Jurkat, Clone E6-1 (cell line): ENCODE results near the gene MON1A.

Experiments
- DNase-seq: peaks from one replicate; pipeline ENCODE4 v3.0.0-alpha.2; 2011; ENCODE audit warnings: low read depth, low spot score
- H3K4me3 ChIP-seq: 2 replicates; pipeline ENCODE4 v1.5.1; 2011; ENCODE audit warnings: mild to moderate bottlenecking, low read length, control low read depth, moderate library complexity

MON1A gene

DNA sequence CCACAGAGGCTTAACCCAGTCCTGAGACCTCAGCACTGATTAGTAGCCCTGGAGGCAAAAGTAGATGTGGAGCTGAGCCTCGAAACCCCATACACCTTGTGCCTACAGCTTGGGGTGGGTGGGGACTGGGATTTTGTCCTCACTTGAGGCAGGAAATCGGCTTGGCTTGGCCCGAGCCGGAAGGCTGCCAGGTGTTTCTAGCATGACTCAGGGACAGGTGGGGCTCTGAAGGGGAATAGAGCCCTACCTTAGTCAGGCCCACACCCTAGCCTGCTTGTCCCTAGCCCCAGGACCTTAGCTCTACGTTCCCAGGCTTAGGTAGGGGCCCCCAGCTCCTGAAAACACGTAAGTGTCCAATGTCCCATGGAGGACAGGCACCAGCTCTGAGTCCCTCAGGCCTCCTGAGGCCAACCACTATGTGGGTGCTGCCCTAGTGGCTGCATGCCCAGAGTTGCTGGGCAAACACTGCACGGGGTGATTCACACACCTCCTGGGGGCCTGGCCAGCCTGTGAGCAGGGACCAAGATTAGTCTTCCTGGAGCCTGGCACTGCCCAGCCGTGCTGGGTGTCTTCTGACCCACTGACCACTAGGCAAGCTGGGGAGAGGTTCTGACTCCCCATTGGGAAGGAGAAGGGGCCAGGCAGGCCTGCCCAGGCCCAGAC, 29.0 kb downstream of the MON1A start:
- no peak overlapping the region for H3K4me3 ChIP-seq
- DNase-seq, result no peak

DNA sequence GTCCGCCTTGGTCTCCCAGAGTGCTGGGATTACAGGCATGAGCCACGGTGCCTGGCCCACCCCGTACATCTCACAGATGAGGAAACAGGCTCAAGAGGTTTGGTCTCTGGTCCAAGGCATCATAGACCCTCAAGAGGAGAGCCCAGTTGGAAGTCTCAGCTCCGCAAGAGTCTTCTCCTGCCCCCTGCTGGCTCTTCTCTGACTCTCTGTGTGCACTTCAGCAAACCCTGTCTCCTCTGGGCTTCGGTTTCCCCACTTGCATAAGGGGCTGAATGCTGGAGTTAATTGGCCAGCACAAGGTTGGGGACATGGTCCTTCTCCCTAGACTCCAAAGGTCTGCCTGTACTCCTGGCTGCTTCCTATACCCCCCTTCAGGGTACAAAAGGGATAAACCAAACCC, 29.8 kb downstream of the MON1A start:
- DNase-seq, result no peak
- H3K4me3 ChIP-seq, result no peak overlapping the region

DNA sequence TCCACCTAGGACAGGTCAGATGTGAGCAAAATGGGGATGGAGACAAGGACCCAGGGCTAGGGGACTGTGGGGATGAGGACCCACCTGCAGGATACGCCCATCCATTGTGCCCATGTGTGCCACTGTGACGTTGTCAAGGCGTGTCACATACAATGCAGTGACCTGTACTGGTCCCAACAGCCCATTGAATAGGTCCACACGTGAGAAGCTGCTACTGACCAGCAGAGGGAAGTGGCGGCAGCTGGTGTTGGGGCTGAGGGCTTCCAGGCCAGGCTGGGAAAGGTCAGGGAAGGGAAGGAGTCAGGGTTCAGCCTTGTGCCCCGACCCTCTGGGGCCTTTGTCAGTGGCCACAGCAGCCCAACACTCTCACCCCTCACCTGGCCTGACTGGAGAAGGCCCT, 30.6 kb downstream of the MON1A start:
- H3K4me3 ChIP-seq, result no peak overlapping the region
- DNase-seq, result no peak

DNA sequence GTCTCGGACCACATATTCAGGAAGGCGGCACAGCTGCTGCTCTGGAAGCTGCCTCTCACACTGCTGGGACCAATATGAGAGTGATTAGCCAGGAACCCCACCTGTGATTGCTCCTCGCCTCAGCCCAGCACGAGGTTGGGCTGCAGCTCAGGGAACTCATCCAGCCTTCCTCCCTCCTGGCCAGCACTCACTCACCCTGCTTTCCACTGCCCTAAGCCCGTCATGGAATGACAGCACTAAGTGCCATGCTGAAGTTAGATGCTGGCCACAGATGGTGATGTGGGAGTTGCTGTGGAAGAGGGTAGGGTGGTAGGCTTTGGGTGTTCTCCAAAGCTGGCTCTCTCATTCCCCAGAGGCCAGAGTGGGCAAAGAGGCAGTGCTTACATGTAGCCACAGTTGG, 33.3 kb downstream of the MON1A start:
- no peak for DNase-seq

DNA sequence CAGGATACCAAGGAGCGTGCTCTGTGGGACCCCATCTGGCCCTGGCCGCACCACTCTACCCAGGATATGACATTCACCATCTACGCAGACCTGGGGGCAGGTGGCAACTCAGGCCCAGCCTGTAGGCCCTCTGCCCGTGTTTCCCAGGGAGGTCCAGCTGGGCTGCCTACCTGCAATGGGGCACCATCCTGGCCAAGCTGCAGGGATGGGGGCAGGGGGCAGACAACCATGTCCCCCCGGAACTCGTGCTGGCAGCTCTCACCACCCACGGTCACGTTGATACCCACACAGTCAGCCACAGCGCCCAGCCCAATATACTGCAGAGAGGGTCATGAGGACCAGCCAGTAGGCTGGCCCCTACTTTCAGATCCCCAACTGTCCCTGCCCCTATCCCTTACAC, 33.8 kb downstream of the MON1A start:
- no peak for DNase-seq
- H3K4me3 ChIP-seq, result no peak overlapping the region

More for the DNA sequence above, 33.3 kb downstream of the MON1A start:
- H3K4me3 ChIP-seq, result no peak overlapping the region

DNA sequence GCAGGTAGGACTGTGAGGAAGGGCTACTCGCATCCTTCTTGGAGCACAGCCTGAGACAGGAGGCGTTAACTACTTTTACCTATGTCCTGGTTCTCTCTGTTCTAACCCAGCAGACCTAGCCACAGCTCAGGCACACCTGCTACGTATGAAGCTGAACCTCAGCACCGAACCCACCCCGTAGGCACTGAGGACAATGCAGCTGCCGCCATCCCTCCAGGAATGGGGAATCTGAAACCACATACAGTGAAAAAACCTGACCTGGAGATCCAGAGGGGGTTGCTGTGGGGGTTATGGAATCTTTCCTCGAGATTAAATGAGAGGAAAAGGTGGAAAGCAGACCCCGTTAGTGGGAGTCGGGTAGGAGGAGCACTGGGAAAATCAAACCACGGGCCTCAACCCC, 40.3 kb downstream of the MON1A start:
- H3K4me3 ChIP-seq, result no peak overlapping the region
- no peak for DNase-seq

DNA sequence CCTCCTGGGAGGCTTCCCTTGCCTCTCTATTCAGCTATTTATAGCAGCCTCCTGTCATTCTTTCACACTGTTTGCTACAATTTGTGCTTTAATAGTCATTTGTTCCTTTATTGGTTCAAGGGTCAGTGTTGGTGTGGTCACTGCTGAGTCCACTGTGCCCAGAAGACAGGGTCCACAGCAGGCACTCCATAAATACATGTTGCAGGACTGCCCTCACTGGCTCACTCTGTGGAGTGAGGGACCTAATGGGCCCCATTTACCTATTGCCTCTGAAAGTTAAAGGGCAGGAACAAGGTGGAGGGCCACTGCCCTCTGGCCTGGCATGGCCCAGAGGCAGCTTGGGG, 42.7 kb downstream of the MON1A start:
- no peak for DNase-seq

DNA sequence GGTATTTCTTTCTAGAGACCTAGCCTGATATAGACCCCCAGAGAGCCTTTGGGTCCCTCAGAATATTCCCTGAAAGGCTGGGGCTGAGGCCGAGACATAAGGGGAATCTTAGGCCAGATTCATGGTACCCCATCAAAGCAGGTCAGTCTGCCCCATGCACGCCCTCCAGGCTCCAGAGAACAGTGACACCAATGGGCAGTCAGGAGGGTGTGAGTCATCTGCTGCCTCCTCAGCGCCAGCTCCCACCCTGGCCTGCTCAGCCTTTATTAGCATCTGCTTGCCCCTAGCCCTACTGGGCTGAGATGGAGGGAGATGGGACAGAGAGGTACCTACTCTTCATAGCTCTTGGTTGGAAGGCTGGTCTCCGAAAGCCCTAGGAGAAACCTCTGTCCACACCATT, 45.6 kb downstream of the MON1A start:
- no peak for DNase-seq
- H3K4me3 ChIP-seq, result no peak overlapping the region

More for the DNA sequence above, 42.7 kb downstream of the MON1A start:
- no peak overlapping the region for H3K4me3 ChIP-seq

DNA sequence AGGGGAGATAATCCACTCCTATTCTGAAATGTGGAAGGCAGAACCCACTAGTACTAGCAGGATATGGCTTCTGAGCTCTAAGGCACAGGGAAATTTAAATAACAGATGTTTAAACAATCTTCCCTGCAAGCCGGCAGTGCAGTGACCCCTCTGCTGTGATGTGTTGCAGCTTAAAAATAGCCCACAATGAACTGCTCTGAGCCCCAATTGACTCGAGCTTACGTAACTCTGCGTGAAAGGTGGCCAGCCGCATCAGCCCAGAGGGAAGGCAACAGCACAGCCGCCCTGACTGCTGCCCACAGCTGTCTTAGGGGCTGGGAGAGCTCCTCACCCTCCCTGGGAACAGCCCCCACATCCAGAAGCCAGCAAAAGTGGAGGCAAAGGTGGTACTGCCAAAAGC, 47.4 kb downstream of the MON1A start:
- H3K4me3 ChIP-seq, result no peak overlapping the region
- no peak for DNase-seq

DNA sequence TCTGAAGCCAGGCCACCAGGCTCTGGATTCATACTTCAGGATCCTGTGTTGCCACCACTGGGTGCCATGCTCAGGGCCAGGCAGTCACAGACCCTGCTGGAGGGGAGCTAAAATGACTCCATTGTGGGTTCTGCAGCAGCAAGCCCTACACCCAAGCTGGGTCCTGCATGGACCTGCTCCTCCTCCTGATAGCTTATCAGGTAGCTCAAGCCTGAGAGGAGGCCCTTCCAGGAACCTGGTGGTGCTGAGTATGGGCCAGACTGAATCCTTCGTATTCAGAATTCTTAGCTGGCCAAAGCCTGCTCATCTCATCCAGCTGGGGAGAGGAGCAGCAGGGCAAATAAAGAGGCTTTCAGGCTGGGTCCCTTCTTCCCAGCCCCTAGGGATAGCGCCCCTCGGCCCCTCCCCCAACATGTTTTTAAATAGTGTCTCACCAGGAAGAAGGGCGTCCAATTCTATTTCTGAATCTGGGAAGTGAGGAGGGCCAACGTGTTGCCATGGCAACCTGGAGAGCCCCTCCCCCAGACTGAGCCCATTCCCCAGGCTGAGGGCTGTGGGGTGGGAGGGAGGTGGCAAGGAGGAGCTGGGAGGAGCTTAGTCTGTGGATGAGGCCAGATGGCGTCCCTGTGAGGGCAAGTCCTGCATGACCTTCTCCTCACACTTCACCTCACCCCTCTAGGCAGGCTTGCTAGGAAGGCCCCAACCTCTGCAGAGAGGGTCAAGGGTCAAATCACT, 48.9 kb downstream of the MON1A start:
- no peak overlapping the region for H3K4me3 ChIP-seq
- DNase-seq, result no peak

DNA sequence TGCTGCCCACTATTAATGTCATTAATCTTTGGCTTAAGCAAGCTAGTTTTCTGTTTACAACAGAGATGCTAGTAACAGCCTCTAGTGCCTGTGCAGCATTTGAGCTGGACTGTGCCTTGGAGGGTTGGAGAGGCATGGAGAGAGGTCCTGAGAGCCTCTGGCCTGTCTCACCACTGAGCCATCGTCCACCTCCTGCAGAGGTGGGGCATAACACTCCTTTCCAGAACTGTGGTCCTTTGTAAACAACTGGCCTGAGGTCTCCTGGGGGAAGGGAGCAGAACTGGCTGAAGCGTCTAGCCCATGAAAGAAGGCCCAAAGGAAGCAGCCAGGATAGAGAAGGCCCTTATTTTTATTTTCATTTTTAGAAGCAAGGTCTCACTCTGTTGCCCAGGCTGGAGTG, 49.9 kb downstream of the MON1A start:
- H3K4me3 ChIP-seq, result no peak overlapping the region
- no peak for DNase-seq

DNA sequence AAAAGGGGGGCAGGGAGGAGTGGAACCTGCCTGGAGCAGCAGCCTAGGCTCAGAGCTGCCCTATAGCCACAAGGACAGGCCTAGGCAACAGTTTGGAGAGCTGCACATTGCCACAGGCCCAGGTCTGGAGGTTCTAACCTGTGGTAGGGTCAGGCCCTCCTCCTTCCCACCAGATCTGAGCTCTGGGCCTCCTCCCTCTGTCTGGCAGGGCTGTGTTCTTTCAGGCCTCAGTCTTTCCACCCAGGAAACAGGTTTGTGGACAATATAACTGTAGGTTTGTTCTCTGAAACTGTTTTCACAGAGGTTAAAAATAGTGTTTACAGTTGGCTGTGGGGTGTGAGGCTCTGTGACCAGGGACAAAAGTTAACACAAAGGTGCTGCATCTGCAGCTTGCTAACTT, 50.9 kb downstream of the MON1A start:
- H3K4me3 ChIP-seq, result no peak overlapping the region
- DNase-seq, result no peak

DNA sequence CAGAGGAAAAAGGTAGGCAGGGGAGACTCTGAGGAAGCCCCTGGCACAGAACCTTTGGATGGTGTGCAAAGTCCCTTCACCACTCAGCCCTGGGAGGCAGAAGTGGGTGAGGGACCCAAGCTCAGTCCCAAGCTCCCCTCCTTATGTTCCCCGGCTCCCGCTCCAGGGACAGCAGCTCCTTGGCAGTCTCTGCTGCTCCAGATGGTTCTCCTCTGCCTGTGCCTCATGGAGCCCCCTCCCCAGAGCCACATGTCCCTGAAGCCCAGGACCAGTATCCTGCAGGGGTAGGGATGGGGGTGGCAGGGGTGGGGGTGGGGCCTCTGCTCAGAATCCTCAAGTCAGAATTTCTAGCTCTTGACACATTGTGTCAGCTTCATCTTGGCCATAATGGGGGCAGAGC, 51.9 kb downstream of the MON1A start:
- DNase-seq, result no peak
- no peak overlapping the region for H3K4me3 ChIP-seq

DNA sequence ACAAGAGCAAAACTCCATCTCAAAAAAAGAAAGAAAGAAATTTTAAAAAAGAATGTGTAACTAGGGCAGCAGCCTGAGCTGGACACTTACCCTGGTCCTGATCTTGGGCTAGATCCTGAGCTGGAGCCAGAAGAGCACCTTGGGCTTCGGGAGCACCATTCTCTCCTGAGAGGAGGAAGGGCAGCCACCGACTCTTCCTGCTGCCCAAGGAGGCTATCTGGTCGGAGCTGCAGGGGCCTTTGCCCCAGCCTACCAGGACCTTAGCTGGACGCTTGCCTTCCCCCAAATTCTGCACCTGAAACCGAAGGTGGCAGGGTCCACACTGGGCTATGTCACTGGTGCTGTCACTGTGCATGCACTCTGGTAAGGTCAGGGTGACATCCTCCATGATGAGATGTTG, 53.0 kb downstream of the MON1A start:
- DNase-seq, result no peak

DNA sequence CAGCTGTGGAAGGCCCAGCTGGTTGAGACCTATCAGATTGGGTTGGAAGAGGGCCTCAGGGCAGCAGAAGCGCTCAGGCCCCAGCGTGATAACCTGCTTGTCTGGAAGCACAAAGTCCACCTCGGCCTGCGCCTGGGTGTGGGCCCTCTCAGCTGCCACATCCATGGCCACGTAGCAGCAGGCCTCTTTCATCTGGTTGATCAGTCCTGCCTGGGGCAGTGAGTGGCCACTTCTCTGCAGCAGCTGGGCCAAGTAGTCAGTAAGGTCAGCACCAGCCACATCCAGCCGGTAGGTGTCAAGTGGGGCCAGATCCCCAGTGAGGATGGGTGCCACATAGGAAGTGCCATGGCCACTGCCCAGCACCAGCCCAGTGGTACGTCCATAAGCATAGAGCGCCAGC, 56.0 kb downstream of the MON1A start:
- H3K4me3 ChIP-seq, result no peak overlapping the region
- no peak for DNase-seq

More for the DNA sequence above, 53.0 kb downstream of the MON1A start:
- H3K4me3 ChIP-seq, result no peak overlapping the region

DNA sequence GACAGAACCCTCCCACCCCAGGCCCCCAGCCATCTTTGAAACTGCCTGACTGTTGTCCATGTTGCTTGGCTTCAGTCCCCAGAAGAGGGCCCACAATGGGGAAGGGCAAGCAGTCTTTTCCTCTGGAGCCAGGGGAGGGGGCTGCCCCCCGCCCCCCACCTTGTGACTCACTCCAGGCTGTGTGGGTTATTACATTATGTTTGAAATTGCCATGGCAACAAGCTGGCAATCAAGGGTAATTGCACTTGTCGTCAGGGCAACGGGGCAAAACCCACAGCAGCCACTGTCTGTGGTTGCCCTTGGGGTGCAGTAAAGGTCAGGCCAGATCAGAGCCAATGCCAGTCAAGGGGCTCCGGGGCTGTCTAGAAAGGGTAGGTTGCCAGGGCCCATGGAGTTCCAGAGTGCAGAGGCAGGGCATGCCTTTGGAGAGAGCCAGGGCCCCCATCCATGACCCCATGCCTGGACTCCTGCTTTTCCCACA, 56.8 kb downstream of the MON1A start:
- no peak overlapping the region for H3K4me3 ChIP-seq
- DNase-seq, result peak; percentile 29

DNA sequence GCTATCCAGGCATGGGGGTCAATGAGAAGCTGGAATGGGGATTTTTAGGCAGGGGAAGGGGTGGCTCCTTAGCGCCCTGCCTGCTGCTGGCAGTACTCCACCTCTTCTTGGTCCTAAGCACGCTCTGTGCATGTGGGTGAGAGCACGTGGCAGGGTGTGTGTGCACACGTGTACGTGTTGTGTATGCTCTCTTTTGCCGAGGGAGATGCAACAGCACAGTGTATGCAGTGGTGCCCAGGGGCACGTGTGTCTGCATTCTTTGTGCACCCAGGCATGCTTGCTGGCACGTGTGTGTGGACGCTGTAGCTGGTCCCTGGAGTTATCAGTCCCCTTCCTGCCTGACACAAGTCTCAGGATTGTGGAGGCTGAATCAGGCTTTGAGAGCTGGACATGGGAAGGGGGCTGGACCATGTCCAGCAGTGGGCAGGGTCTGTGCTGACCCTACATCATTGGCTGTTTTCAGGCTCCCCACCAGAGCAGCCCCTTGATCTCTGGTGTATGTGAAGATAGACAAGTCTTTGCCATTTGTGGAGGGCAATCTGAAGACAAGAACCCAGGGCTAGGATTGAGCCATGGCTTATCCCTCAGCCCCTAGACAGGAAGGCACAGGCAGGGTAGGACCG, 58.0 kb downstream of the MON1A start:
- no peak for DNase-seq
- H3K4me3 ChIP-seq, result no peak overlapping the region

DNA sequence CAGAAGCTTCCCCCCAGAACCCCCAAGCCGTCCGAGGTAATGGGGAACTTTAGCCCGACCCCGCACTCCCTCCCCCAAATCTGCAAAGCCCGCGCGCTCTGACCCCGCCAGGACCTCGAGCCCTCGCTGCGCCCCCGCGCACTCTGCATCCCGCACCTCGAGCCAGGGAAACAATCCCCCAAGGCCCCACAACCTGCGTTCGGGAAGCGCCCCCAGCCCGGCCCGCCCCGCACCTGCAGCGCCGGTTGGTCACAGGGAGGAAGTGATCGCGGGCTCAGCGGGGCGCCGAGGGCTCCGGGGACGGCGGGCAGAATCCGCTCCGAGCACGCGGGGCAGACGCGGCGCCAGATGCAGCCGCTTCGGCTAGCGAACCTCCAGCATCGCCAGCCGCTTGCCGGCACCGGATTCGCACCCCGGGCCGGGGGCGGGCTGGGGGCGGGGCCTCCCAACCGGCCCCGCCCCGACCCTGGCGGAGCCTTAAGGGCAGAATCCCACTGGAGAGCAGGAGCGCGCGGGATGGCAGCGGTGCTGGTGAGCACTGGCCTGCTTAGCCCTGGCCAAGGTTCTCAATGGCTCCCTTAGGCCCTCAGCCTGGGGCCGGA, 60.0 kb downstream of the MON1A start, which contains the start of gene CAMKV:
TSS of gene CAMKV (minus strand) at position 382 of the 602 bp plus-strand sequence. CDS start 7,518 bp downstream, outside the sequence.
- peak within 1 kb of the TSS; percentile 50 for H3K4me3 ChIP-seq
- no peak for DNase-seq

DNA sequence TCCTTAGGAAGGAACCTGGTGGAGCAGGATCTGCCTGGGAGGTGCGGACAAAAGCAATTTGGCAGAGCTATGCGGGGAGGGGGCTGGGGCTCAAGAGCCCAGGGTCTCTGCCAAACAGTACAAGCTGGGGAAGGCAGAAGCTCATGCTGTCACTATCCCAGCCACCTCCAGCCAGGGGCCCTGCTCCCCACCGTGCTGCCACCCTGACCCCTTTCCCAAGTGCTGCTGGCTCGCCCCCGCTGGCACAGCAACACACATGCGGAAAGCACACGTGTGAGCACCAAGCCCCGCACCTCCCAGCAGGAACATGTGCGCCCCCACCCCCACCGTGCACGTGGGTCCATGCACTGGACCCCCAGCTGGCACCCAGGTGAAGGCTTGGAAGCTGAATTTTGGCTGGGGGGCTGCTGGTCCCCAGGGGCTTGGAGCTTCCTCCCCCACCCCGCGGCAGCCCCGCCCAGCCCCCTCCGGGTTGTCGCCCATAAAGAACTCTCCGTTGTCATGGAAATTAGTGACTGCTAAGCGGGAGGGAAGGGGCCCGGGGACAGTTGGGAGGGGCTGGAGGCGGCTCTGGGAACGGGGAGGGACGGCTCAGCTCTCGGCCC, 60.6 kb downstream of the MON1A start:
- DNase-seq, result no peak
- H3K4me3 ChIP-seq, result peak overlapping the region; percentile 50
